Panc1 (cell line): ENCODE results near the gene PROSER3. TPM values are rescaled to one million over a fixed set of nuclear protein-coding genes. Genes with fewer than 3 reads are reported as not detected.

Experiments used
- ATAC-seq: fragments of 200-7000 bp; cut with Tn5 transposase; 2 replicates; pipeline ENCODE4 v1.9.1; 2020; ENCODE audit warnings: mild to moderate bottlenecking, moderate library complexity
- BruUV-seq: library from RNA; stranded (reverse); fragments of 400-500 nt; replicated peaks from 2 replicates; lab custom pipeline; 2021; lab: Mats Ljungman, UMichigan
- CTCF ChIA-PET: fragments of 300-600 bp; sonication (Branson Sonifier 250); formaldehyde crosslinking; loops from one replicate; lab custom pipeline; 2022; ENCODE audit warnings: antibody characterized with exemption; lab: Charles Lee
- POLR2A ChIA-PET: fragments of 300-600 bp; sonication (Branson Sonifier 250); formaldehyde crosslinking; loops from one replicate; lab custom pipeline; 2022; ENCODE audit warnings: antibody characterized with exemption; lab: Charles Lee
- DNase-seq: peaks from one replicate; pipeline ENCODE4 v3.0.0-alpha.2; 2010; ENCODE audit warnings: low read depth, low spot score
- H3K27ac ChIP-seq: 2 replicates; pipeline ENCODE4 v1.5.1; 2011; ENCODE audit warnings: mild to moderate bottlenecking, low read length, inconsistent platforms
- H3K27me3 ChIP-seq: fragments of 200-500 bp; sonication (Bioruptor generic); 2 replicates; pipeline ENCODE4 v1.6.0; 2014; ENCODE audit warnings: low read length, inconsistent platforms; ENCODE audit not compliant: control insufficient read depth, insufficient read depth
- H3K36me3 ChIP-seq: fragments of 200-500 bp; sonication (Bioruptor generic); 2 replicates; pipeline ENCODE4 v1.5.1; 2014; ENCODE audit warnings: inconsistent platforms, mild to moderate bottlenecking, low read length, moderate library complexity; ENCODE audit not compliant: control insufficient read depth, insufficient read depth
- H3K4me1 ChIP-seq: 2 replicates; pipeline ENCODE4 v1.5.1; 2011; ENCODE audit warnings: inconsistent platforms, mild to moderate bottlenecking, low read length, moderate library complexity; ENCODE audit not compliant: control insufficient read depth, insufficient read depth
- H3K4me3 ChIP-seq, 2 experiments: 2 replicates each; pipeline ENCODE4 v1.5.1; 2011 to 2012; ENCODE audit warnings: low read depth in 2 of 2, low read length in 2 of 2, mild to moderate bottlenecking in 2 of 2, inconsistent platforms in 1 of 2, moderate library complexity in 1 of 2
- H3K9me3 ChIP-seq: fragments of 200-500 bp; sonication (Bioruptor generic); 2 replicates; pipeline ENCODE4 v1.5.1; 2014; ENCODE audit warnings: low read depth, mild to moderate bottlenecking, inconsistent platforms, low read length, moderate library complexity; ENCODE audit not compliant: control insufficient read depth, insufficient read depth
- POLR2AphosphoS5 ChIP-seq: IDR thresholded peaks from 2 replicates; pipeline ENCODE4 v1.6.1; 2012; ENCODE audit warnings: mild to moderate bottlenecking, low read depth, low read length, moderate library complexity
- SIN3A ChIP-seq: IDR thresholded peaks from 2 replicates; pipeline ENCODE4 v1.6.1; 2012; ENCODE audit warnings: low read depth, mild to moderate bottlenecking, low read length, moderate library complexity, borderline replicate concordance; ENCODE audit not compliant: insufficient read depth
- TCF7L2 ChIP-seq: IDR thresholded peaks from 2 replicates; pipeline ENCODE4 v1.6.1; 2011; ENCODE audit warnings: mild to moderate bottlenecking, low read depth, low read length, inconsistent platforms
- in situ Hi-C: cut with HindIII; loops from 2 replicates; pipeline ENCODE4 v1.10.0; 2016; ENCODE audit warnings: low sequenced_read_pairs, low pct_unique_long_range_greater_than_20kb
- intact Hi-C: fragments of 100-400 bp; cut with micrococcal nuclease; formaldehyde crosslinking; loops from one replicate; pipeline ENCODE4 v1.10.0; 2022; ENCODE audit not compliant: unreplicated experiment
- total RNA-seq: library from RNA; stranded (reverse); gene quantifications from one replicate; pipeline ENCODE4 v1.2.1, GENCODE V29; 2021; ENCODE audit not compliant: unreplicated experiment
- TF ChIP-seq, protein P1 (sequence below), 2 experiments: IDR thresholded peaks; 2 replicates each; pipeline ENCODE4 v1.6.1; 2011 to 2012; ENCODE audit warnings: low read depth in 2 of 2, control low read depth in 1 of 2, low read length in 1 of 2, mild to moderate bottlenecking in 1 of 2, moderate library complexity in 1 of 2; ENCODE audit not compliant: insufficient read depth in 1 of 2
- TF ChIP-seq, protein P2 (sequence below): fragments of 450-650 bp; IDR thresholded peaks from 2 replicates; pipeline ENCODE4 v1.5.1; 2017; ENCODE audit warnings: mild to moderate bottlenecking

The PROSER3 gene
- total RNA-seq, 1 experiment from 2014 or later: 63.9 TPM

DNA sequence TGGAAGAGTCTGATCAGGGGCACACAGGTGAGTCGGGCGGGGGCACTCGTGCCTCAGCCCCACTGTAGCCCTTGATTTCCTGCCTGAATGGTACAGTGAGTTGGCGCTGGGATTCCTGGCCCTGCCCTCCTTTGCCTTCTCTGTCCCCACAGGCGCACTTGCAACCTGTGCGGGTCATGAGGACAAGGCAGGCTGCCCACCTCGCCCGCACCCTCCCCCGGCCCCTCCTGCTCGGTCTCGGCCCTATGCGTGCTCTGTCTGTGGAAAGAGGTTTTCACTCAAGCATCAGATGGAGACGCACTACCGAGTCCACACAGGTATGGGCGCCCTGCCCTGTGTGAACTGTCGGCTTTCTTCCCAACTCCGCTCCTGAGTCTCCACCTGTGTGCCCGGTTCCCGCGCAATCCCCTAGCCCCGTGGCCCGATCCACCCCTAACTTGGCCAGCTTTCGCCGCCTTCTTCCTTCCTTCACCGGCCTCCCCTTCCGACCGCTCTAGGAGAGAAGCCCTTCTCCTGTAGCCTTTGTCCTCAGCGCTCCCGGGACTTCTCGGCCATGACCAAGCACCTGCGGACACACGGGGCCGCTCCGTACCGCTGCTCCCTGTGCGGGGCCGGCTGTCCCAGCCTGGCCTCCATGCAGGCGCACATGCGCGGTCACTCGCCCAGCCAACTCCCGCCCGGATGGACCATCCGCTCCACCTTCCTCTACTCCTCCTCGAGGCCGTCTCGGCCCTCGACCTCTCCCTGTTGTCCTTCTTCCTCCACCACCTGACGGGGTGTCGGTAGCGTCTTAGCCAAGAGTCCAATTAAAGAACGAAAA is 41.8 kb upstream of the PROSER3 start:
- POLR2A ChIA-PET: no interaction called here
- no peak for DNase-seq

DNA sequence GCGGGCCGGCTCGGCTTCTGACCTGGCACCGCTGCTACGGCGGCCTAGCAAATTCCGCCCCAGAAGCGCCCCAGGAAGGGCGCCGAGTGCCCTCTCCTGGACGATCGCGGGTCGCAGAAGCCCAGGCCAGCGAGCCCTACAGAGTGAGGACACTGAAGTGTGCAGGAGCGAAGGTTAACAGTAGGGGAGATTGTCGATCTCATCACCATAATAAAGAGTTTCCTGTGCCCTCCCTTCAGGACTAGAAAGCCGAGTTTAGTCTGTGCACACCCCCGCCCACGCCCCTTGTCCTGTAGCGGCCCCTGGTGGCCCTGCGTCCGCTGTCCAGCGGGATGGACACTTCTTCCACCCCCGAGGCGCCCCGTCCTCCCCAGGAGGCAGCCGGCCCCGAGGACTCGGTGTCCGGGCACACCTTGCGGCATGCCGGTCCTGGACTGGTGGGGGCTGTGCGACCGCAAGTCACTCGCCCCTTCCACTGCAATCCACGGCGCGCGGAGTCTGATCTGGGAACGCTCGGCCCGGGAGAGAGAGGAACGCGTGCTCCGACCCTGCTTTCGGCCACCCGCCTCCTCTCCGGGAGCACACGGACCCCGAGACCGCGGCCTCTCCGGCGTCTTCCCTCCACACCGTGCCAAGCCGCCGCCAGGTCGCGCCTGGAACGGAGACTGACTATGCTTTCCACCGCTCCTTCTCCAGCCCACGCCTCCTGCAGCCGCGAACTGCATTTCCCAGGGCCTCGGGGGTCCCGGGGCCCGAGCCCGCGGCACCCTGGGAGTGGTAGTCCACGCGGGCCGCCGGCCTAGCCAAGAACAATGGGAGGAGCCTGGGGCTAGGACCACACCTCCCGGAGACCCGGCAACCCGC is 40.9 kb upstream of the PROSER3 start:
- BruUV-seq: no TSS peak
- in situ Hi-C loops (no loop called here), intact Hi-C loops (loop anchor here (2.0 to 10.0 kb wide), 2 partner anchors 22 to 162 kb away; no protein-coding TSS in a partner anchor)
- H3K27me3 ChIP-seq: no peaks in the 10 kb centered on the region
- H3K4me1 ChIP-seq: peaks cover 16% of the 10 kb centered on the region
- ChIA-PET CTCF (no interaction called here), POLR2A (no interaction called here)
- DNase-seq (peak; percentile 77), ATAC-seq (peak; percentile 92)
- peaks cover 4% of the 10 kb centered on the region; the same call in 1 of the 2 replicates for H3K36me3 ChIP-seq
- TF ChIP-seq SIN3A (peak; percentile 89; the same call in 1 of the 2 replicates), POLR2AphosphoS5 (0 out of 2 replicates have a peak, but pooled peaks have one; percentile 23)
- TF ChIP-seq, protein P1, sequence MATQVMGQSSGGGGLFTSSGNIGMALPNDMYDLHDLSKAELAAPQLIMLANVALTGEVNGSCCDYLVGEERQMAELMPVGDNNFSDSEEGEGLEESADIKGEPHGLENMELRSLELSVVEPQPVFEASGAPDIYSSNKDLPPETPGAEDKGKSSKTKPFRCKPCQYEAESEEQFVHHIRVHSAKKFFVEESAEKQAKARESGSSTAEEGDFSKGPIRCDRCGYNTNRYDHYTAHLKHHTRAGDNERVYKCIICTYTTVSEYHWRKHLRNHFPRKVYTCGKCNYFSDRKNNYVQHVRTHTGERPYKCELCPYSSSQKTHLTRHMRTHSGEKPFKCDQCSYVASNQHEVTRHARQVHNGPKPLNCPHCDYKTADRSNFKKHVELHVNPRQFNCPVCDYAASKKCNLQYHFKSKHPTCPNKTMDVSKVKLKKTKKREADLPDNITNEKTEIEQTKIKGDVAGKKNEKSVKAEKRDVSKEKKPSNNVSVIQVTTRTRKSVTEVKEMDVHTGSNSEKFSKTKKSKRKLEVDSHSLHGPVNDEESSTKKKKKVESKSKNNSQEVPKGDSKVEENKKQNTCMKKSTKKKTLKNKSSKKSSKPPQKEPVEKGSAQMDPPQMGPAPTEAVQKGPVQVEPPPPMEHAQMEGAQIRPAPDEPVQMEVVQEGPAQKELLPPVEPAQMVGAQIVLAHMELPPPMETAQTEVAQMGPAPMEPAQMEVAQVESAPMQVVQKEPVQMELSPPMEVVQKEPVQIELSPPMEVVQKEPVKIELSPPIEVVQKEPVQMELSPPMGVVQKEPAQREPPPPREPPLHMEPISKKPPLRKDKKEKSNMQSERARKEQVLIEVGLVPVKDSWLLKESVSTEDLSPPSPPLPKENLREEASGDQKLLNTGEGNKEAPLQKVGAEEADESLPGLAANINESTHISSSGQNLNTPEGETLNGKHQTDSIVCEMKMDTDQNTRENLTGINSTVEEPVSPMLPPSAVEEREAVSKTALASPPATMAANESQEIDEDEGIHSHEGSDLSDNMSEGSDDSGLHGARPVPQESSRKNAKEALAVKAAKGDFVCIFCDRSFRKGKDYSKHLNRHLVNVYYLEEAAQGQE (IDR thresholded peaks at IDR 0.05; ENCODE audit: insufficient read depth in 1 of 2, low read depth in 2 of 2, low read length in 1 of 2): no peak
- TF ChIP-seq, protein P2, sequence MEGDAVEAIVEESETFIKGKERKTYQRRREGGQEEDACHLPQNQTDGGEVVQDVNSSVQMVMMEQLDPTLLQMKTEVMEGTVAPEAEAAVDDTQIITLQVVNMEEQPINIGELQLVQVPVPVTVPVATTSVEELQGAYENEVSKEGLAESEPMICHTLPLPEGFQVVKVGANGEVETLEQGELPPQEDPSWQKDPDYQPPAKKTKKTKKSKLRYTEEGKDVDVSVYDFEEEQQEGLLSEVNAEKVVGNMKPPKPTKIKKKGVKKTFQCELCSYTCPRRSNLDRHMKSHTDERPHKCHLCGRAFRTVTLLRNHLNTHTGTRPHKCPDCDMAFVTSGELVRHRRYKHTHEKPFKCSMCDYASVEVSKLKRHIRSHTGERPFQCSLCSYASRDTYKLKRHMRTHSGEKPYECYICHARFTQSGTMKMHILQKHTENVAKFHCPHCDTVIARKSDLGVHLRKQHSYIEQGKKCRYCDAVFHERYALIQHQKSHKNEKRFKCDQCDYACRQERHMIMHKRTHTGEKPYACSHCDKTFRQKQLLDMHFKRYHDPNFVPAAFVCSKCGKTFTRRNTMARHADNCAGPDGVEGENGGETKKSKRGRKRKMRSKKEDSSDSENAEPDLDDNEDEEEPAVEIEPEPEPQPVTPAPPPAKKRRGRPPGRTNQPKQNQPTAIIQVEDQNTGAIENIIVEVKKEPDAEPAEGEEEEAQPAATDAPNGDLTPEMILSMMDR: peak; percentile 100
- peak overlapping the region; percentile 89 for H3K27ac ChIP-seq
- H3K9me3 ChIP-seq: no peaks in the 10 kb centered on the region
- peak overlapping the region; percentile 73 to 87 for H3K4me3 ChIP-seq

More for the DNA sequence above, 41.8 kb upstream of the PROSER3 start:
- H3K9me3 ChIP-seq: no peaks in the 10 kb centered on the region
- CTCF ChIA-PET: interaction anchor here (0.6 kb wide), 1 partner anchor 22 kb away, joined by 3 read pairs; no protein-coding TSS in a partner anchor
- intact Hi-C loops (loop anchor here (2.0 to 10.0 kb wide), 2 partner anchors 21 to 161 kb away; no protein-coding TSS in a partner anchor), in situ Hi-C loops (no loop called here)
- H3K27ac ChIP-seq: peak overlapping the region; percentile 89
- H3K4me3 ChIP-seq: peak overlapping the region; percentile 73 to 87
- BruUV-seq: TSS peak; percentile 65
- no peaks in the 10 kb centered on the region for H3K27me3 ChIP-seq
- H3K4me1 ChIP-seq: peaks cover 16% of the 10 kb centered on the region
- TF ChIP-seq TCF7L2: no peak
- TF ChIP-seq, protein P1 (IDR thresholded peaks at IDR 0.05; ENCODE audit: insufficient read depth in 1 of 2, low read depth in 2 of 2, low read length in 1 of 2): 0 out of 4 replicates have a peak, but pooled peaks of 1 of the 2 experiments have one; percentile 15
- ATAC-seq: peak; percentile 50
- H3K36me3 ChIP-seq: no peaks in the 10 kb centered on the region; the same call in 1 of the 2 replicates
